NB4 (cell line): ENCODE results near the gene KCTD1.

ENCODE experiments used
- DNase-seq: peaks from one replicate; pipeline ENCODE4 v3.0.0; 2010; ENCODE audit warnings: low read depth
- H3K4me3 ChIP-seq: one replicate; pipeline ENCODE4 v1.5.1; 2011; ENCODE audit warnings: mild to moderate bottlenecking, low read depth, low read length, moderate library complexity
- CTCF ChIP-seq: IDR thresholded peaks from one replicate; pipeline ENCODE4 v1.5.1; 2012; ENCODE audit warnings: low read depth, low read length
- MAX ChIP-seq: IDR thresholded peaks from 2 replicates; pipeline ENCODE4 v1.6.1; 2011; ENCODE audit warnings: low read depth, low read length
- MYC ChIP-seq: IDR thresholded peaks from 2 replicates; pipeline ENCODE4 v1.6.1; 2011; ENCODE audit warnings: low read depth, low read length
- POLR2A ChIP-seq: IDR thresholded peaks from 2 replicates; pipeline ENCODE4 v1.6.1; 2011; ENCODE audit warnings: mild to moderate bottlenecking; ENCODE audit not compliant: insufficient read length; ENCODE audit errors: extremely low read depth

KCTD1 gene

GRCh38 chr18:26409091-26409490 lies 139.3 kb downstream of the KCTD1 start:
- no peak for DNase-seq
- TF ChIP-seq CTCF (no peak), MAX (no peak), MYC (no peak), POLR2A (no peak)
- H3K4me3 ChIP-seq: no peak overlapping the region

GRCh38 chr18:26407736-26408601 lies 140.4 kb downstream of the KCTD1 start:
- H3K4me3 ChIP-seq: no peak overlapping the region
- no peak for TF ChIP-seq CTCF
- TF ChIP-seq MYC: no peak
- TF ChIP-seq POLR2A: no peak
- TF ChIP-seq MAX: no peak

GRCh38 chr18:26406854-26407517 lies 141.4 kb downstream of the KCTD1 start:
- H3K4me3 ChIP-seq: no peak overlapping the region
- TF ChIP-seq POLR2A (no peak), MYC (no peak), CTCF (no peak), MAX (no peak)
- no peak for DNase-seq

More at GRCh38 chr18:26407736-26408601, 140.4 kb downstream of the KCTD1 start:
- DNase-seq: no peak

- no peak for TF ChIP-seq CTCF
- no peak for TF ChIP-seq MAX
- no peak for TF ChIP-seq MYC
- TF ChIP-seq POLR2A: no peak
- no peak for DNase-seq
- no peak overlapping the region for H3K4me3 ChIP-seq
These were observed 142.0 kb downstream of the KCTD1 start for GRCh38 chr18:26406324-26406723.

- DNase-seq: peak; percentile 29
- no peak overlapping the region for H3K4me3 ChIP-seq
- no peak for TF ChIP-seq POLR2A
- no peak for TF ChIP-seq MAX
- no peak for TF ChIP-seq CTCF
- TF ChIP-seq MYC: no peak
These were observed 143.1 kb downstream of the KCTD1 start for GRCh38 chr18:26405190-26405801.
